GM12801 (cell line): ENCODE results near the gene NFAM1.

Source experiments
- TF ChIP-seq, protein P1 (sequence below): IDR thresholded peaks from one replicate; pipeline ENCODE4 v1.5.1; 2011; ENCODE audit warnings: control low read depth; ENCODE audit not compliant: insufficient read length; ENCODE audit errors: extremely low read depth

Gene NFAM1, protein sequence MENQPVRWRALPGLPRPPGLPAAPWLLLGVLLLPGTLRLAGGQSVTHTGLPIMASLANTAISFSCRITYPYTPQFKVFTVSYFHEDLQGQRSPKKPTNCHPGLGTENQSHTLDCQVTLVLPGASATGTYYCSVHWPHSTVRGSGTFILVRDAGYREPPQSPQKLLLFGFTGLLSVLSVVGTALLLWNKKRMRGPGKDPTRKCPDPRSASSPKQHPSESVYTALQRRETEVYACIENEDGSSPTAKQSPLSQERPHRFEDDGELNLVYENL

DNA sequence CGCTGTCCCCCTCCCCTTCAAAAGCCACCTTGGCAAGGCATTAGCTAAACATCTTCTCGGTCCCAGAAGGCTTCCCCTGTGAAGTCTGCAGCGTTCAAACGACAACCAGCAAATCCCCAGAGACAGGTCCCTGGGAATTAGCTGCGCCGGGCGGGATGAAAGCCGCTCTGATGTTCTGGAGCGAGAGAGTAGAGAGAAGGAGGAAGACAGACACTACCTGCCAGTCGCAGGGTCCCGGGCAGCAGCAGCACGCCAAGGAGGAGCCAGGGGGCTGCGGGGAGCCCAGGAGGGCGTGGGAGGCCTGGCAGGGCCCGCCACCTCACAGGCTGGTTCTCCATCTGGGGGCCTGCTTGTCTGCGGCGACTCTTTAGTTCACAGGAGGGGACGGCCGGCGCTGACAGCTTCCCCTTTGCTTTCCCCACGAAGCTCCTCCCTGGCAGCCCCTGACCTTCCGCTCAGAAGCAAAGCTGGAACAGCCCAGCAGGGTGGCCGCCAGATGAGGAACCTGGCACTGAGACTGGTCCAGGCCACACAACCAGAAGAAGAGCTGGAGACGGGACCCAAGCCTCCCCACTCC, at the start of gene NFAM1:
Gene NFAM1 (minus strand): TSS at position 384 of the 577 bp plus-strand sequence. CDS start 46 bp downstream, at position 338.
- TF ChIP-seq, protein P1, sequence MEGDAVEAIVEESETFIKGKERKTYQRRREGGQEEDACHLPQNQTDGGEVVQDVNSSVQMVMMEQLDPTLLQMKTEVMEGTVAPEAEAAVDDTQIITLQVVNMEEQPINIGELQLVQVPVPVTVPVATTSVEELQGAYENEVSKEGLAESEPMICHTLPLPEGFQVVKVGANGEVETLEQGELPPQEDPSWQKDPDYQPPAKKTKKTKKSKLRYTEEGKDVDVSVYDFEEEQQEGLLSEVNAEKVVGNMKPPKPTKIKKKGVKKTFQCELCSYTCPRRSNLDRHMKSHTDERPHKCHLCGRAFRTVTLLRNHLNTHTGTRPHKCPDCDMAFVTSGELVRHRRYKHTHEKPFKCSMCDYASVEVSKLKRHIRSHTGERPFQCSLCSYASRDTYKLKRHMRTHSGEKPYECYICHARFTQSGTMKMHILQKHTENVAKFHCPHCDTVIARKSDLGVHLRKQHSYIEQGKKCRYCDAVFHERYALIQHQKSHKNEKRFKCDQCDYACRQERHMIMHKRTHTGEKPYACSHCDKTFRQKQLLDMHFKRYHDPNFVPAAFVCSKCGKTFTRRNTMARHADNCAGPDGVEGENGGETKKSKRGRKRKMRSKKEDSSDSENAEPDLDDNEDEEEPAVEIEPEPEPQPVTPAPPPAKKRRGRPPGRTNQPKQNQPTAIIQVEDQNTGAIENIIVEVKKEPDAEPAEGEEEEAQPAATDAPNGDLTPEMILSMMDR, result no peak

DNA sequence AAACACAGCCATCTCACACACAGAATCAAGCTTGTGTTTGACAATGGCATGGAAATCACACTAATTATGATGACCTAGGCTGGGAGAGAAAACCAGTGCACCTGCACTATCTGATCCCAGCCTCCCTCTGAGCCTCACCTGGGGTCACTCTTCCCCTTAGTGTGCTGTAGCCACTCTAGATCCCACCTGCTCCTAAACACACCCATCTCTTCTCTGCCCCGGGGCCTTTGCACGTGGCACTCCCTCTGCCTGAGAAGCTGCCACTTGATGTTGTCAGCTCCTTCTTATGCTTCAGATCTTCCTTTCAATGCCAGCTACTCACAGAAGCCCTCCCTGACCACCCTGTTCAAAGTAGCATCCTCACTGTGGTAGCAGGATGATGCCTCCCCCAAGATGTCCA, 42.9 kb upstream of the NFAM1 start:
- TF ChIP-seq, protein P1, result no peak

DNA sequence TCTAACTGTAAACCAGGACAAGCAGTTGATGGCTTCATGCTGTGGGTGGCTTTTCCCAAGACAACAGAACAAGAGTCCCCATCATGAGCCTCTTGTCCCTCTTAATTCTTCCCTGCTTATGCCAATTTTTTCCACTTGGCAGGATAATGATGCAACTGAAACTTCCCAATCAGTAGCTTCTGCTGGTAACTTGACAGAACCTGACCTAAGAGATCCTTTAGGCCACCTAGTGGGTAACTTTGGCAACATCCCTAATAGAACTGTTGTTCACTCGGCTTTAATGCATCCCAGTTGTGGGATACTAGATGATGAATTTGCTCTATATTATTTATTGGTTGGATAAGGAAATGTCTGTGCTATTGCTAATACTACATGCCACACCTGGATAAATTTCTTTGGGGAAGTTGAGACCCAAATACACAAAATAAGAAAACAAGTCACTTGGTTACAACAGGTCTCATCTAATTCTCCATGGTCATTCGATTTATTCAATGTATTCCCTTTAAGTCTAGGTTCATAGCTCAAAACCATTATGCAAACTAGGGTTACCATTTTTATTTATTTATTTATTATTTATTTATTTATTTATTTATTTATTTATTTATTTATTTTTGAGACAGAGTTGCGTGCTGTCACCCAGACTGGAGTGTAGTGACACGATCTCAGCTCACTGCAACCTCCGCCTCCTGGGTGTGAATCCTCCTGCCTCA, 41.4 kb upstream of the NFAM1 start:
- TF ChIP-seq, protein P1, result no peak

DNA sequence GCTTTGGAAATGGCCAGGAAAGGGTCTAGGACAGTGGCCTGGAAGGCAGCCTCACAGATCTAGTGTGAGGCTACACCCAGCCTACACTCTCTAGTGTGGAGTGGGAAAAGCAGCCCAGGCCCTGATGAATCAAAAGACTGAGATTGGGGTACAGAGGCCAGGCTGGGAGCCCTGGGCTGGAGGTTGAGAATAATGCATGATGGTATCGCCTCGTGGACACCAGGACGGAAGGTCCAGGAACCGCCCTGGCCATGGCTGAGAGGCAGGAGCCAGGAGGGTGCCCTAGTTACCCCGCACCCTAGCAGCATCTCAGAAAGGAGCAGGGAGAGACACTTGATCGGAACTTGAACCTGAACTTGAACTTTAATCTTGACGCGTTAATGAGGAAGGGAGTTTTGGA, 40.5 kb upstream of the NFAM1 start:
- TF ChIP-seq, protein P1, result no peak

DNA sequence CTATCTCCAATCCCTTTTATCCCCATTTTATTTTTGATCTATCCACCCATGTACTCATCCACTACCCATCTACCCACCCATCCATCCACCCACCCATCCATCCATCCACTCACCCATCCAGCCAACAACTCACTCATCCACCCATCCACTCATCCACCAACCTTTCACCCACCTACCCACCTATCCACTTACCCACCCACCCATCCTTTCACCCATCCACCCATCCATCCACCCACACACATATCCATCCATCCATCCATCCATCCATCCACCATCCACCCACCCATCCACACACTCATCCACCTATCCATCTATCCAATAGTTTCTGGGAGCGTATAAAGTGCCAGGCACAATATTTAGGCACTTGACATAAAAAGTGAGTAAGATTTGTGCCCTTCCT, 39.2 kb upstream of the NFAM1 start:
- TF ChIP-seq, protein P1, result no peak

DNA sequence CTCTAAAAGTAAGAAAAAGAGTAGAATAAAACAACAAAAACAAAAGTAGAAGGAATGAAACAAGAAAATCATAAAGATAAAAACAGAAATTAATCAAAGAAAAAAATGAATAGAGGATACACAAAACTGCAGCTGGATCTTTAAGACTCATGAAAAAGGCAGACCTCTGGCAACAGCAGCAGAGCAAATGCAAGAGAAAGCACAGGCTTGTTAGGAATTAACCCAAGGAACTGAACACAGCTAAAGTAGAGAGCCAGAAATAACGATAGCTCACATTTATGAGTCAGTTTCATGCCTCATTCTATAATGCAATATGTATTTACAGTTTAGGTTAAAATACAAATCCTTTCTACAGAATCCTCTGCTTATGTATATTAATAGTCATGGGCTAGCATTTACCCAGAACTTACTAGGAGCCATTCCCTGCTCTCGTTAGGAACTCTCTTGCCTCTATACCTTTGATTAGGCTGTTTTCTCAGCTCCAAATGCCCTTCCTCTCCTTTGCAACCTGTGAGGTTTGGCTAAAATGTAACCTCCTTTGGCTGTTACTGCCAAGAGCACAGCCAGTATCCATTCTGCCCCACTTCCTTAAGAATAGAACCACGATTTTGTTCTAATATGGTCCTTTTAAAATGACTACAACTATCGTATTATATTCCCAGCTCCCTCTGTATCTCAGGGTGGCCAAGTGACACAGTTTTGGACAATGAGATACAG, 38.3 kb upstream of the NFAM1 start:
- TF ChIP-seq, protein P1, result no peak

DNA sequence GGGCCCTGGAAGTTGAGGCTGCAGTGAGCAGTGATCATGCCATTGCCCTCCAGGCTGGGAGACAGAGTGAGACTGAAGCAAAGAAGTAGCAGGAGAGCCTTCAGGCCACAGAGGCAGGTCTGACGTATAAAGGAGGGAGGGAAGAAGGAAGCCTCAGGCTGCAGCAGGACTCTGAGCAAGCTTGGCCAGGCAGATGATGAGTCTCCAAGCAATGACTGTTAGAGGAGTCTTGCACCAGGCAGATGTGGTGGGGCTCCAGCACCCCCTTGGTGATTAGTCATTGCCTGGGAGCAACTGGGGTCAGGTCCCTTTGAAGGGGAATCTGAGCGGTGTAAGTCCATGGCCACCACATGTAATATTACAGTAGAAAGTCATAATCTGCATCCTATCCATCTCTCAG, 36.6 kb upstream of the NFAM1 start:
- TF ChIP-seq, protein P1, result no peak
